Epithelial cell of prostate (primary cell): ENCODE results near the gene NOL4L.
"Not testable (repeated sequence)": the region's sequence is repeated elsewhere in the genome, so short reads cannot be mapped to it uniquely, and the experiment has no call there.

Experiments used
- DNase-seq: peaks from one replicate; pipeline ENCODE4 v3.0.0-alpha.2; 2011; ENCODE audit warnings: low read depth, low spot score
- H3K27ac ChIP-seq: fragments of 450-650 bp; 2 replicates; pipeline ENCODE4 v1.5.1; 2017; ENCODE audit warnings: mild to moderate bottlenecking

Gene NOL4L

DNA sequence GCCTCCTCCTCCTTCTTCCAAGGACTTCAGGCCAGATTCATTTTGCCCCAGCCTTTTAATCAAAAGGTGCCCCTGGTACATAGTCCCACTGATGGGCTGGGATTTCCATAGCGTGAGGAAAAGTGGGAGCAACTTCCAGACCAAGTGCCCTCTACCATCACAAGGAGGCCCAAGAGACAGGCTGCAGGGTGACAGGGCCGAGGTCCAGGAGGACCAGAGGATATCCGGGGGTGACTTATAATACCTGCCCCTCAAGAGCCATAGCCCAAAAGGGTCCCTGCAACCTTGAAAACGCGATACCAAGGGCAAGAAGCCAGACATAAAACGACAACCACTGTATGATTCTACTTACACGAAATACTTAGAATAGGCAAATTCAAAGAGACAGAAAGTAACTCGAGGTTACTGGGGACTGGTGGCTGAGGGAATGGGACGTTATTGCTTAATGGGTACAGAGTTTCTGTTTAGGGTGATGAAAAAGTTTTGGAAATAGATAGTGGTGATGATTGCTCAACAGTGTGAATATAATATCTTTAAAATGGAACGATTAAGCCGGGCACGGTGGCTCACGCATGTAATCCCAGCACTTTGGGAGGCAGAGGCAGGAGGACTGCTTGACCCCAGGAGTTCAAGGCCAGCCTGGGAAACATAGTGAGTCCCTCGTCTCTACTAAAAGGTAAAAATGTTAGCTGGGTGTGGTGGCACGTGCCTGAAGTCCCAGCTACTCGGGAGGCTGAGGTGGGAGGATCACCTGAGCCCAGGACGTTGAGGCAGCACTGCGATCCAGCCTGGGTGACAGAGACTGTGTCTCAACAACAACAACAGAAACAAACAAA, 71.9 kb downstream of the NOL4L start:
- no peak overlapping the region for H3K27ac ChIP-seq
- DNase-seq, result no peak

DNA sequence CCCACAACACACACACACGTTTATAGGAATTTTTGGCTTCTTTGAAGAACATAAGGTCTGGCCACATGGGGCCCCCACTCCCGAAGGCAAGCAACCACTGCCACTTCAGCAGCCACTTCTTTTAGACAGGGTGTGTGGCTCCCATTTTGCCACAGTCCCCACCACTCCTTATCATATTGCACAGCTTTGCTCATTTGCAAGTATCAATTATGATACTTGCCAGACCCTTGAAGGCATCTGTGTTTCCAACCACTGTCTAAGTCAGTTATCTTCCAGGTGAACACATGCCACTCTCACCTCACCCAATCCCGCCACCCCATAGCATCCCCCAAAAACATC, 73.1 kb downstream of the NOL4L start:
- no peak overlapping the region for H3K27ac ChIP-seq
- no peak for DNase-seq

DNA sequence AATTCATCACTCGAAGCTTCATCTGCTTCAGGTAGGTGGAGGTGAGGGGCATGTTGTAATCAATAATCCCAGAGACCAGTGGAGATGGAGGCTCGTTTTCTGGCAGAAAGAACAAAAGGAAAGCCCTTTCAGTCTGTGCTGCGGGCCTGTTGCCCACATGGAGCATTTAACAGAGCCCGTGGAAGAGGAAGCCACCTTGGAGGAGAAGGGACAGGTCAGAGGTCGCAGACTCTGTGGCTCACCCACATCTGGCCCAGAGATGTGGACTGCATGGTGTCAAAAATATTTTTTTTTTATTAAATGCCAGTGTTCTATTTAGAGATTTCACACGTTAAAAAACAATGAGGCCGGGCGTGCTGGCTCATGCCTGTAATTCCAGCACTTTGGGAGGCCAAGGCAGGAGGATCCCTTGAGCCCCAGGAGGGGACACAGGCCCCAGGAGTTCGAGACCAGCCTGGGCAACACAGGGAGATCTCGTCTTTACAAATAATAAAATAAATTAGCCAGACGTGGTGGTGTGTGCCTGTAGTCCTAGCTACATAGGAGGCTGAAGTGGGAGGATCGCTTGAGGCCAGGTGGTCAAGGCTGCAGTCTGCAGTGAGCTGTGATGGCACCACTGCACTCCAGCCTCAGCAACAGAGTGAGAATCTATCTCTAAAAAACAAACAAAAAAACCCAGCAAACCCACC, 73.6 kb downstream of the NOL4L start:
- H3K27ac ChIP-seq, result no peak overlapping the region
- no peak for DNase-seq

DNA sequence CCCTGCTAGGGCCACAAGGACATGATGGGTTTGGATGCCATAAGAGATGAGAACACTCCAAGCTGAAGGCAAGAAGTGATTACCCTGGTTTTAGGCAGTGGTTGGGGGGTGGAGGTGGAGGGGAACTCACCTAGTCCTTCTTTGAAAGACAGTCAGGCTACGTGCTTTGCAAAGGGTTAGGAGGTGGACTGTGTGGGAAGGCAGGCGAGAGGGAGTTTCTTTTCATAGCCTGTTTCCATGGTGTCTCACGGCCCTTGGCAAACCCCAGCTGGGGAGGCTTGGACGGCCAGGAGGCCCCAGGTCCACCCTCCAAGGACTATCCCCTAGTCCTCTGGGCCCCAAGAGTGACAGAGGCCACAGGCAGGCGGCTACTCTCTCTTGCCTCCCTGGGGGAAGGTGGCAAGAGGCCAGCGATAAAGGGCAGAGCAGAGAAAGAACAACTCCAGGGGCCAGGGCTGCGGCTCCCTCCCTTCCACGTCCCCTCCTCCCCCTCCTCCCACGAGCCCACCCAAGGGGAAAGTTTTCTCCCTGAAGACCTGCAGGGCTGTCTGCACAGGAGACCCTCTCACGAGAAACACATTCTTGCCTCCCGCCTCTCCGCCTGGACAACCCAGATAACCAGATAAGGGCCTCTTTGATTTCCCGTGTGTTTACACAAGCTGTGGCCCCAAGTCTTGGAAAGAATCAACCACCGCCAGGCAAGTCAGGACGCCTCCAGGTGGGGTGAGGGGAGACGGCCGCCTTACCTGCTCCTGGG, 74.4 kb downstream of the NOL4L start:
- DNase-seq, result no peak
- no peak overlapping the region for H3K27ac ChIP-seq

DNA sequence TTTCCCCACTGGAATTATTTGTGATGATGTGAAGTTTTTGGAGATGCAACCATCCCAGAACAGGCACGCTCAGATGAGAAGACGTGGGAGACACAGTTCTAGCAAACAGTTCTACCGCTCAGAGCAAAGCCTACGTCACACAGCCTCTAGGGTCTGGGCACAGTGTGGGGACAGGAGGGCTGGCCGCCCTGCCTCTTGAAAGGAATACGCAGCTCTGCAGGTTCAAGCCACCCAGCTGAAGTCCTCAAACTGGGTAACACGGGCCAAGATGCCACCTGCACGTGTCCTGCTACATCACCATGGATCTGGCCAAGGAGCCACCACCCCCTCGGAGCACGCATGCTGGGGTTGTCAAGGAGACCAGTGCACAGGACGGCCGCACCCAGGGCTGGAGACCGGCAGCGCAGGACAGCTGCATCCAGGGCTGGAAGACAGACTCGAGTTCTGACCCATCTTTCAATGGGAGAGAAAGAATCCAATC, 75.0 kb downstream of the NOL4L start:
- no peak for DNase-seq
- no peak overlapping the region for H3K27ac ChIP-seq

DNA sequence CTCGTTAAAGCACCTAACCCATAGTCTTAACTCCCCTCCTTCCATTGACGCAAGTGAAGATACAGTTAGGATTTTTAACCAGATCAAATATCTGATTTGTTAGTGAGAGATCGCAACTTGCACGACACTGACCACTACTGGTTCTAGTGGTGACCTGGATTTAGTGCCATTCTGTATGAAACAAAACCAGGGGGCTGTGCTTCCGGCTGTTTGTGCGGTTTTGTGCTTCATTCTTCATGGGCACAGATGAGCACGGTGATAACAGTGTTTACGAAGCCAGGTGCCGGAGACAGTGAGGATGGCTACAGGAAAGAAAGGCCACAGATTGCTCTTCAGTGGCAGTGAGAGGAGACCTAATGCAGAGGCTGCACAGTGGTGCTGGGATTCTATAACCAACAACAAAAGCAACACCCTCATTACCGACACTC, 75.5 kb downstream of the NOL4L start:
- no peak for DNase-seq
- H3K27ac ChIP-seq, result no peak overlapping the region

DNA sequence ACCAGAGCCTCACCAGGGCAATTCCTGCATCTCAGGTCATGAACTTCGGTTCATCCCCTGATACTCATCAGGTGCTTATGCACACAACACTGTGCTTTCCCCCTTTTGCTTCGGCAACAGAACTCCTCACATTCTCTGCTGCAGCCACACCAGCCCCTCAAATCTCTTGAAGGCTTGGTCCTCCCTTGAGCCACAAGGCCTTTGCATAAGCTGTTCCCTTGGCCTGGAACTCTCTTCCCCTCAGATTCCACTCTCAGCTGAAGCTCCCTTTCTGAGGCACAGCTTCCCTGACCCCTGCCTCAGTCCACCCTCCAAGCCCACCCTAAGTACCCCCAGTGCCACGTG, 76.4 kb downstream of the NOL4L start:
- DNase-seq, result no peak
- H3K27ac ChIP-seq, result no peak overlapping the region

DNA sequence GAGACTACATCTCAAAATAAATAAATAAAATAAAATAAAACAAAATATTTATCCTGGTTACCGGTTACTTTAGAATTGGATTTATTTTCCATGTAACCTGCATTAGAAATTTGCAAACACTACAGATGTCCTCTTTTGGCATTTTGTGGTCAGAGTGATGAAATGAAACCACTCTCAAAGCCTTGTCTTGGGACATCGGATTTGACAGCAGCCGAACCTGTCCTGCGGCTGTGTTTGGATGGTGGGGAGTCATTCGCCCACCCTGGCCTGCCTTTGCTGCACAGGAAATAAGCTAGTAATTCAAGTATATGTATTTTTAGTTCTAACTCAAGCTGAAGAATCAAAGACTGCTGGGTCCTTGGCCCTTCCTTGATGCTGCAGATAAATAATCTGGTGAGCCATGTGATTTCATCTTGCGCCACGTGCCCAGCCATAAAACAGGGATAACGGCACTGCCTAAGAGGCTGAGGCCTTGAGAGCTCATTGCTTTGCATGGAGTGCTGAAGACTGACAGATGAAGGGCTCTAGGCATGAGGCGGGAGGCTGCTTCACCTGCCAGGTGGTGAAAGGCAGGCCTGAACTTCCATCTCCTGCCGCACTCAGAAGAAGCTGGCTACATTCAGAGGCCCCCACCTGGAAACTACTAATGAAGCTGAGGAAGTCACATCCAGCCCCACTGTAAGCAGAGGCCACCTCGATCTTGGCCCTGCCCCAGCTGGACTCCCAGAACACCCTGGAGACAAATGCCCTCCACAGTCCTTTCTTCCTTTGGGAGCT, 76.9 kb downstream of the NOL4L start:
- H3K27ac ChIP-seq, result no peak overlapping the region
- no peak for DNase-seq

DNA sequence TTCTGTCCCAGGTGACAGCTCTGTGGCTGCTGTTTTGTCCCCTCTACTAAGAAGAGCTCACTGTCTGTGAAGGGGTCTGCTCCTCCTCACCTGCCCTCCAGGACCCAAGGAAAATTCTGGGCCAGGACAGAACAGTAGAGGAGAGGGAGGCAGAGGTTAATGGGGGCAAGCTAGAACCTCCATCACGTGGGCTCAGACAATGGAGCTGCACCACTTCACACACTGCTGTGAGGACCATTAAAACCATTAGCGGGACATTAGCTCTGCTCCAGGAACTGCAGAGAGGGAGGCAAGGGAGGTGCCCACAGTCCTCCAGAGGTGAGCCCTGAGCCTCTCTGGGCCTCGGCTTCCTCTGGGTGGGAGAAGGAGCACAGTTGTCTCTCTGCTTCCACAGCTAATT, 78.4 kb downstream of the NOL4L start:
- DNase-seq, result no peak
- no peak overlapping the region for H3K27ac ChIP-seq

DNA sequence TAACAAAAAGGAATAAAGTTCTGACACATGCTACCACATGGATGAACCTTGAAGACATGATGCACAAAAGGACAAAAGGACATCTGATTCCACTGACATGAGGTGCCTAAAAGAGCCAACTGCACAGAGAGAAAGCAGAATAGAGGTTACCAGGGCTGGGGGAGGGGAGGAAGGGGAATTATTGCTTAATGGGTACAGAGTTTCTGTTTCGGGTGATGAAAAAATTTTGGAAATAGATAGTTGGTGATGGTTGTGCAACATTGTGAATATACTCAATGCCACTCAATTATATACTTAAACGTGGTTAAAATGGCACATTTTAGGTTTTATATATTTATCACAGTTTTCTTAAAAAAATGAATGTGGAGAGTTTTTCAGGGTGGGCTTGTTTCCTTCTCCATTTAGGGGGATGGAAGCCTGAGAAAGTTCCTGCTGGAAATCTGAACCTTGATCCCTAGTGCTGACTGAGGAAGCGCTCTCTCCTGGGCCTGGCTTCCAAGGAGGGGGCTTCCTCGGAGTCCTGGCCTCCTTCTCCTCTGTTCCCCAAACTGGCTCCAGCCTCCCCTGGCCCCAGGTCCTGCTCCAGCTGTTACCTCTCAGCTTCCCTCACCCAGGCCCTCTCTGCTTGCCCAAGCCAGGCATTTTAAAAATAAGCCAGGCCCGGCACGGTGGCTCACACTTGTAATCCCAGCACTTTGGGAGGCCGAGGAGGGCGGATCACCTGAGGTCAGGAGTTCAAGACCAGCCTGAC, 79.2 kb downstream of the NOL4L start:
- H3K27ac ChIP-seq, result no peak overlapping the region
- DNase-seq, result no peak

DNA sequence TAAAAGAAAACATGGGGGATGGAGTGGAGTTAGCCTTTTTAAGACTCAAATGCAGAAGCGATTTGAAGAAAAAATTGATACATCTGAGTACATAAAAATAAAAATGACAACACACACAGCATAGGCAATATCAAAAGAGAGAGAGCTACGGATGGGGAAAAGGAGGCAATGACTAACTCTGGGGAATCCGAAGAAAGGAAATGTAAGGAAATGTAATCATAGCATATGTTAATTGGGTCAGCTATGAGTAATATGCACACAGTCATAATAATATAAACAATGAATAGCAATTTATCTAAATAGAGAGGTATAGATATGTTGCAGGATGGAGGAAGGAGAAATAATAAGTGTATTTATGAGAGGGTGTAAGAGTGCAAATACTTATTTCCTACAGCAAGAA, 83.4 kb downstream of the NOL4L start:
- H3K27ac ChIP-seq, result no peak overlapping the region
- DNase-seq, result no peak

DNA sequence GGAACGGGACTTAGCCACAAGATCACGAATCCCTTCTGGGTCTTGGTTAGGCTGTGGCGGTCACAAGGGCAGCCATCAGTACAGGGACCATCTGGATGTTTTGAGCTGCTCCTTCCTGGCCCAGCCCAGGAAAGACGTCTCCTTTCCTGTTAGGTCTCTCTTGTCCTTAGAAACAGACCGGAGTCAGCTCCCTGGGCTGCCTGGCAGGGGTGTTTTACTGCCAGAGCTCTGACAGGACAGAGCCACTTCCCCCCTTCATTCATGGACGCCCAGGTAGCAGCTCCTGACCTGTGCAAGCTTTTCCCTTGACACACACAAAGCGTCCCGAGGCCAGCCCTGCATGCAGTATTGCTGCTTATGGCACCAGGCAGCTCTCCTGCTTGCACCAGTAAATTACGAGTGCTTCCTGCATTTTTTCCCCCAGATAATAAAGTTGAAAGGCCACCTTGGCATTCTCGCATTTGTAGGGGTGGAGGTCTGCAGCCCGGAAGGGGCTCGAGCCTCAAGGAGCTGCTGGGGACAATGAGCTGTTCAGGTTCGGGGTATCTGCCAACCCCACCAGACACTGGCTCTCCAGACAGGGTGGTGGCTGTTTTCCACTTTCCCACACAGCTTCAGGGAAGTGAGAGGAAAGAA, 87.4 kb downstream of the NOL4L start:
- no peak for DNase-seq
- H3K27ac ChIP-seq, result no peak overlapping the region

DNA sequence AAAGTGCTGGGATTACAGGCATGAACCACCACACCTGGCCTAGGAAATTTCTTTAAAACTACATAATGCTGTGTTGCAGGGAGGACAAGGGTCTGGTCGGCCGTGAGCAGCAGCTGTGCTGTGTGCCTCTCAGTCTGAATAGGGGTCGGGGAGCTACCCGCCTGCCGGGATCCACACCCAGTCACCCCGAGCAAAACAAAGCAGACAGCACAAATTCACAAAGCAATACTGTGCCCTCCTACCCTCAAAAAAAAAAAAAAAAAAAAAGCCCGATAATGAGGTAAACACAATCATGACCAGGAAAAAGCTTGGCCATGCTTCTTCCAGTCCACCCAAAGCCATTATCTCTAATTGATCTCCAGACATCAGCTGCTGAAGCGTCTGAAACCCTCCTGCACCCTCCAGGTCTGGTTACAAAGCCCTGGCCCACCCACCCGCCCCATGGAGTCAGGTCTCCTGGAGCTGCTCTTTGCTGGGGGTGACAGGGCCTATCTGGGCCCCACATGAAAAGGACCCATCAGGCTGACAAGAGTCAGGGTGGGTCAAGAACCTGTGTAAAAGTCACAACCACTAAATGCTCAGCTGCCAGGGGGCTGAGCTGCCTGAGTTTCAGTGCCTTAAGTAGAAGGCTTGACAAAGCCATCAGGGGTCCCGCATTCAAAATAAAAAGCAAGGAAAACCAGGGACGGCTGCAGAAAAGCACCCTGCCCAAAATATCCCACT, 88.2 kb downstream of the NOL4L start:
- no peak for DNase-seq
- H3K27ac ChIP-seq, result no peak overlapping the region

DNA sequence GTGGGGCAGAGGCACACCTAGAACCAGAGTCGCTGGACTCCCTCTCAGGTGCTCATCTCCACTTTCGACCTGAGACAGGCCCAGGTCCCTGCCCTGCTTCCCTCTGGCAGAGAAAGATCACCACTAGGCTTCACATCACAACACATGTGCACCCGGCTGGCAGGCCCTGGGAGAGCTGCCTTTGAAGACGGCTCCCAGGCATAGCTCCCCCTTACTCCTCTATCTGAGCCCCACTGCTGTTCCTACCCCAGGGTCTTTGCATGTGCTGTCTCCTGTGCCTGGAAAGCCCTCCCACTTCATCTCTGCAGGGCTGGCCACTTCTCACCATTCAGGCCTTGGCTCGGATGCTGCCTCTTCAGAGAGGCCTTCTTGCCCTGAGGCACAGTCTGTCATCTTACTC, 89.2 kb downstream of the NOL4L start:
- DNase-seq, result no peak
- no peak overlapping the region for H3K27ac ChIP-seq

DNA sequence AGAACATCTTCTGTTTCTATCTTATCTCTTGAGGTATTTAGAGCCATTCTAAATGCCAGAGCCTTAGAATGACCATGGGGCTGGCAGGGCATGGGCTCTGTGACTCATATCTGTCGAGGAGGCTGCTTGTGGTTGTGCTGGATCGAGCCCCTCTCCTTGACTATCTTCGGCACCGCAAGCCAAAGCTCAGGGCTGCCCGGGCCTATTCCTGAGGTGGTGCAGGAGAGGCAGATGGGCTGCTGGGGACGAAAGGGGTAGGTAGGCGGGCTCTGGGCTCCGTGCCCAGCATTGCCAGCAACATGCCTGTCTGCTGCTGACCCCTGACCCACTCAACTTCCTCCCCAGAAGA, 89.9 kb downstream of the NOL4L start:
- DNase-seq, result no peak

DNA sequence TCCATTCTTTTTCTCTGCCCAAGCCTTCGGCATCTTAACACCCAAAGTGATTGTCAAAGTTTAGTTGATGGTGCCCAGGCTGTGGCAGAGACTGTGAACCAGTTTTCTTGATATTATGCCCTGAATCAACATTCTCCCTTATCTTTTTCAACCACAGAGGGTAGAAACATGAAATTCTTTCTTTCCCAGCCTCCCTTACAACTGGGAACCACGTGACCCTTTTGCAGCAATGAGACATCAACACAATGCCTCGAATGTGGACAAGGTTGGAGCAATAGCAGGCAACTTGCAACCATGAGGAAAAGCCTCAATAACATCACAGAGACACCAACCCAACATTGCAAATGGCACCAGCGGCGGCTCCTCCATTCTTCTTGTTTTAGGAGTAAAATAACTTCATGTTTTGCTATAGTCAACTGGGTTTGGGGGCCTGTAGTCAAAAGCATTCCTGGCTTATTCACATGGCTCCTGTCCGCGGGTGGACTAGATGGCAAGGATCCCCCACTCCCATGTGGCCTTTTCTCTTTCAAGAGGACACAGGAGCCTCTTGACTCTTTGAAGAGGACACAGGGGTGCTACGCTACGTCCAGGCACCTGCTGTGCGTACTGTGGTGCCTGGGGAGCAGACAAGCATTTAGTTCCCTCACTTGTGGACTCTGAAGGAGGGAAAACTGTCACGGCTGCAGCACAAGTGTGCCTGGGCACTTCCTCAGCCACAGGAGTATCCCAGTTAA, 90.5 kb downstream of the NOL4L start:
- H3K27ac ChIP-seq, result no peak overlapping the region
- DNase-seq, result no peak

More for the DNA sequence above, 89.9 kb downstream of the NOL4L start:
- no peak overlapping the region for H3K27ac ChIP-seq

DNA sequence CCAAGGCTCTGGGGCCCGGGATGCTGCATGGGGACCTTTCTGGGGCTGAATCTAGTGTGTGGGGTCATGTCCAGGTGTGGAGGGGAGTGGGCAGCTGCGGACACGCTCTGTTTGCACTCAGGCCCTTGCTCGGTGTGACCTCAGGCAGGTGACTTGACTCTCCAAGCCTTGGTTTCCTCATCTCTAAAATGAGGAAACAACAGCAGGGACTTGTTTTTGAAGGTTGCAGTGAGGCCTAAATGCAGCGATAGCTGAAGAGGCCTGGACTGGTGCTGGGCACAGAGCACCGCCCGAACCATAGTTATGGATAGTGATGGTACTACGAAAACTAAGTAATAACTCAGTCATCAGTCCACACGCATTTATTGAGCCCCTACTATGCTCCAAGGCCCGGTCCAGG, 91.8 kb downstream of the NOL4L start:
- H3K27ac ChIP-seq, result no peak overlapping the region
- DNase-seq, result no peak

DNA sequence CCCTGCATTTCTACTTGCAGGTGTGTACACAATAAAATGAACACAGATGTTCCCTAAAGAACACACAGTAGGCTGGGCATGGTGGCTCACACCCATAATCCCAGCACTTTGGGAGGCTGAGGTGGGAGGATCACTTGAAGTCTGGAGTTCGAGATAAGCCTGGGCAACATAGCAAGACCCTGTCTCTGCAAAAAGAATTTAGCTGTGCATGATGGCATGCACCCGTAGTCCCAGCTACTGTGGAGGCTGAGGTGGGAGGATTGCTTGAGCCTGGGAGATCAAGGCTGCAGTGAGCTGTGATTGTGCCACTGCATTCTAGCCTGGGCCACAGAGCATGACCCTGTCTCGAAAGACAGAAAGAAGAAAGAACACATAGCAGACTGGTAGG, 93.4 kb downstream of the NOL4L start:
- not testable (repeated sequence) for H3K27ac ChIP-seq, DNase-seq
